ENCODE results near the gene SYT3.

DNA sequence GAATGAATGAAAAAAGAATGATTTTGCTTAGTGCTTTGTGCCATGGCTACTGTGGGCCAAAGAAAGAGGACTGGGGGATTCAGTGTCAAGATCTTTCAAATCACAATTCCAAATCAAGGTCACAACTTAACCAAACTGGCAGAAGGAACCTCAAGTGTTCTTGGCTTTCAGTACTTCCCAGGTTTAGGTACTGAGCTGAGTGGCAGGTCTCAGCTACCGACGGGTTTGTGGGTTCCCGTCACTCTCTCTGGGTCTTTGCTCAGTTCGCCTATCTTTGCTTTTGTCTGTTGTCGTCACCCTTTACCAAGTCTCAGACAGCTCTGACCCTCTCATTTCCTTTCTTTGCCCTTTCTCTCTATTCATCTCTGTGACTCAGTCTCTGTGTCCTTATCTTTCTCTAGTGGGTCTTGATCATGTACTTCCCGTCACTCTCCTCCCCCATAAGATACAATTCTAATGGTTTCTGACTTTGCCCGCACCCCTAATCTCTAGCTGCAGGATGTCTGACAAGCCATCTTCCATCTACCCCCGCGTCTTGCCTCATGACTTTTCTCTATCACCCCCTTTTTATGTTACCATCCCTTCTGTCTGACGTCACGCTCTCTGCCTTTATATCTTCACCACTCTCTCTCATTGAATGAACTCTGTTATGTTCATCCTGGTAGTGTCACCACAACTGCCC lies 38.1 kb downstream of the SYT3 start:
- TF ChIP-seq POLR2AphosphoS5 (IDR thresholded peaks at IDR 0.05) (no peak), POLR2A (IDR thresholded peaks at IDR 0.05) (no peak)
- TF ChIP-seq, protein P1, sequence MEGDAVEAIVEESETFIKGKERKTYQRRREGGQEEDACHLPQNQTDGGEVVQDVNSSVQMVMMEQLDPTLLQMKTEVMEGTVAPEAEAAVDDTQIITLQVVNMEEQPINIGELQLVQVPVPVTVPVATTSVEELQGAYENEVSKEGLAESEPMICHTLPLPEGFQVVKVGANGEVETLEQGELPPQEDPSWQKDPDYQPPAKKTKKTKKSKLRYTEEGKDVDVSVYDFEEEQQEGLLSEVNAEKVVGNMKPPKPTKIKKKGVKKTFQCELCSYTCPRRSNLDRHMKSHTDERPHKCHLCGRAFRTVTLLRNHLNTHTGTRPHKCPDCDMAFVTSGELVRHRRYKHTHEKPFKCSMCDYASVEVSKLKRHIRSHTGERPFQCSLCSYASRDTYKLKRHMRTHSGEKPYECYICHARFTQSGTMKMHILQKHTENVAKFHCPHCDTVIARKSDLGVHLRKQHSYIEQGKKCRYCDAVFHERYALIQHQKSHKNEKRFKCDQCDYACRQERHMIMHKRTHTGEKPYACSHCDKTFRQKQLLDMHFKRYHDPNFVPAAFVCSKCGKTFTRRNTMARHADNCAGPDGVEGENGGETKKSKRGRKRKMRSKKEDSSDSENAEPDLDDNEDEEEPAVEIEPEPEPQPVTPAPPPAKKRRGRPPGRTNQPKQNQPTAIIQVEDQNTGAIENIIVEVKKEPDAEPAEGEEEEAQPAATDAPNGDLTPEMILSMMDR (IDR thresholded peaks at IDR 0.05), result no peak
